ENCODE data around the gene TMPRSS9.

Gene TMPRSS9

GRCh38 chr19:2329501-2329916 is 30.6 kb upstream of the TMPRSS9 start:
- no peak for DNase-seq (ENCODE audit: low read depth)

- DNase-seq (ENCODE audit: low read depth) = no peak
Observed at GRCh38 chr19:2330255-2330631, 29.8 kb upstream of the TMPRSS9 start.

GRCh38 chr19:2330632-2331284 is 29.3 kb upstream of the TMPRSS9 start:
- no peak for DNase-seq (ENCODE audit: low read depth)

GRCh38 chr19:2331601-2332246 is 28.3 kb upstream of the TMPRSS9 start:
- DNase-seq (ENCODE audit: low read depth) = no peak

GRCh38 chr19:2332341-2333026 is 27.6 kb upstream of the TMPRSS9 start:
- DNase-seq (ENCODE audit: low read depth) = no peak

- no peak for DNase-seq (ENCODE audit: low read depth)
Observed at GRCh38 chr19:2333027-2333806, 26.8 kb upstream of the TMPRSS9 start.

GRCh38 chr19:2333807-2334211 is 26.3 kb upstream of the TMPRSS9 start:
- no peak for DNase-seq (ENCODE audit: low read depth)

GRCh38 chr19:2334426-2334825 is 25.6 kb upstream of the TMPRSS9 start:
- DNase-seq (ENCODE audit: low read depth) = no peak

- DNase-seq (ENCODE audit: low read depth) = no peak
Observed at GRCh38 chr19:2334986-2335846, 24.8 kb upstream of the TMPRSS9 start.

- no peak for DNase-seq (ENCODE audit: low read depth)
Observed at GRCh38 chr19:2335848-2336247, 24.2 kb upstream of the TMPRSS9 start.

GRCh38 chr19:2336528-2337328 is 23.3 kb upstream of the TMPRSS9 start:
- no peak for DNase-seq (ENCODE audit: low read depth)

GRCh38 chr19:2337329-2337707 is 22.7 kb upstream of the TMPRSS9 start:
- no peak for DNase-seq (ENCODE audit: low read depth)

GRCh38 chr19:2338055-2338615 is 21.9 kb upstream of the TMPRSS9 start:
- no peak for DNase-seq (ENCODE audit: low read depth)

GRCh38 chr19:2338751-2339643 is 21.1 kb upstream of the TMPRSS9 start:
- no peak for DNase-seq (ENCODE audit: low read depth)

GRCh38 chr19:2339644-2340310 is 20.3 kb upstream of the TMPRSS9 start:
- no peak for DNase-seq (ENCODE audit: low read depth)

- DNase-seq (ENCODE audit: low read depth) = no peak
Observed at GRCh38 chr19:2340496-2341243, 19.4 kb upstream of the TMPRSS9 start.

- DNase-seq (ENCODE audit: low read depth) = no peak
Observed at GRCh38 chr19:2341244-2341751, 18.8 kb upstream of the TMPRSS9 start.

GRCh38 chr19:2341982-2342381 is 18.1 kb upstream of the TMPRSS9 start:
- no peak for DNase-seq (ENCODE audit: low read depth)

Data from T-helper 22 cell (primary cell).